ENCODE data around the gene UBTF.

- TF ChIP-seq, protein P1, sequence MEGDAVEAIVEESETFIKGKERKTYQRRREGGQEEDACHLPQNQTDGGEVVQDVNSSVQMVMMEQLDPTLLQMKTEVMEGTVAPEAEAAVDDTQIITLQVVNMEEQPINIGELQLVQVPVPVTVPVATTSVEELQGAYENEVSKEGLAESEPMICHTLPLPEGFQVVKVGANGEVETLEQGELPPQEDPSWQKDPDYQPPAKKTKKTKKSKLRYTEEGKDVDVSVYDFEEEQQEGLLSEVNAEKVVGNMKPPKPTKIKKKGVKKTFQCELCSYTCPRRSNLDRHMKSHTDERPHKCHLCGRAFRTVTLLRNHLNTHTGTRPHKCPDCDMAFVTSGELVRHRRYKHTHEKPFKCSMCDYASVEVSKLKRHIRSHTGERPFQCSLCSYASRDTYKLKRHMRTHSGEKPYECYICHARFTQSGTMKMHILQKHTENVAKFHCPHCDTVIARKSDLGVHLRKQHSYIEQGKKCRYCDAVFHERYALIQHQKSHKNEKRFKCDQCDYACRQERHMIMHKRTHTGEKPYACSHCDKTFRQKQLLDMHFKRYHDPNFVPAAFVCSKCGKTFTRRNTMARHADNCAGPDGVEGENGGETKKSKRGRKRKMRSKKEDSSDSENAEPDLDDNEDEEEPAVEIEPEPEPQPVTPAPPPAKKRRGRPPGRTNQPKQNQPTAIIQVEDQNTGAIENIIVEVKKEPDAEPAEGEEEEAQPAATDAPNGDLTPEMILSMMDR (IDR thresholded peaks at IDR 0.05; ENCODE audit: low read length): no peak
- no peak for TF ChIP-seq EZH2 (IDR thresholded peaks at IDR 0.05; ENCODE audit: borderline replicate concordance, low read length)
Measured at GRCh38 chr17:44188576-44189403, 30.7 kb downstream of the UBTF start.
